HepG2 (cell line): Measurements from ENCODE around the gene OSBPL2. TPM values are rescaled to one million over a fixed set of nuclear protein-coding genes. Genes with fewer than 3 reads are reported as not detected.

Experiments
- ATAC-seq: fragments of 200-7000 bp; cut with Tn5 transposase; 3 replicates; pipeline ENCODE4 v1.9.1; 2020; ENCODE audit warnings: mild to moderate bottlenecking, moderate library complexity
- BruUV-seq: library from RNA; stranded (reverse); fragments of 400-500 nt; replicated peaks from 2 replicates; lab custom pipeline; 2021; lab: Mats Ljungman, UMichigan
- CTCF ChIA-PET: fragments of 300-600 bp; formaldehyde crosslinking; extraction: SDS; loops from one replicate; lab custom pipeline; 2021; ENCODE audit warnings: low total read pairs, inconsistent platforms, low intra/inter-chr PET ratio; lab: Yijun Ruan, JAX
- POLR2A ChIA-PET: fragments of 350-600 bp; sonication (Branson Sonifier 250); formaldehyde crosslinking; loops from one replicate; lab custom pipeline; 2020; ENCODE audit warnings: antibody characterized with exemption, inconsistent platforms; lab: Yijun Ruan, JAX
- DNase-seq: peaks from one replicate; pipeline ENCODE4 v3.0.0-alpha.2; 2015; ENCODE audit warnings: low spot score
- FAIRE-seq: peaks from 3 replicates; lab custom pipeline; 2011; peaks lifted over from hg19 to GRCh38; lab: Jason Lieb, UNC
- H2AFZ ChIP-seq: one replicate; pipeline ENCODE4 v1.6.1; 2011; ENCODE audit warnings: low read length, inconsistent platforms
- H3K27ac ChIP-seq: fragments of 300-600 bp; 3 replicates; pipeline ENCODE4 v1.8.0; 2011; ENCODE audit warnings: mixed run types, mild to moderate bottlenecking, mixed read lengths, low read length, inconsistent platforms; ENCODE audit not compliant: insufficient read depth; ENCODE audit errors: extremely low read length
- H3K27me3 ChIP-seq, 2 experiments: fragments of 200-600 bp in 1 of 2; 2 replicates in 1 of 2; 3 replicates in 1 of 2; pipeline versions ENCODE4 v1.6.0 to v1.8.0; 2011; ENCODE audit warnings: low read length in 2 of 2, mild to moderate bottlenecking in 2 of 2, moderate library complexity in 2 of 2, inconsistent platforms in 1 of 2; ENCODE audit not compliant: insufficient read depth in 2 of 2, control insufficient read depth in 1 of 2
- H3K36me3 ChIP-seq, 2 experiments: fragments of 200-600 bp in 1 of 2; replicated peaks in 1 of 2; 2 replicates in 1 of 2; 3 replicates in 1 of 2; pipeline versions ENCODE4 v1.5.1 to v1.8.0; 2011; ENCODE audit warnings: low read length in 2 of 2, inconsistent platforms in 1 of 2; ENCODE audit not compliant: insufficient read depth in 2 of 2, control insufficient read depth in 1 of 2
- H3K4me1 ChIP-seq: 2 replicates; pipeline ENCODE4 v1.5.1; 2012; ENCODE audit warnings: low read length, inconsistent platforms; ENCODE audit not compliant: insufficient read depth
- H3K4me2 ChIP-seq: 2 replicates; pipeline ENCODE4 v1.6.0; 2011; ENCODE audit warnings: low read depth, low read length, inconsistent platforms
- H3K4me3 ChIP-seq, 3 experiments: fragments of 200-600 bp in 1 of 3; sonication (generic), shearing (Covaris generic) in 1 of 3; replicated peaks in 1 of 3; 2 replicates each; pipeline ENCODE4 v1.5.1; 2011 to 2016; ENCODE audit warnings: low read length in 3 of 3, inconsistent platforms in 2 of 3, low read depth in 2 of 3, mild to moderate bottlenecking in 2 of 3, control low read depth in 1 of 3, mixed read lengths in 1 of 3; ENCODE audit not compliant: insufficient read depth in 1 of 3
- H3K79me2 ChIP-seq: one replicate; pipeline ENCODE4 v1.6.1; 2011; ENCODE audit warnings: low read length, inconsistent platforms; ENCODE audit not compliant: insufficient read depth
- H3K9ac ChIP-seq: 2 replicates; pipeline ENCODE4 v1.6.0; 2011; ENCODE audit warnings: mild to moderate bottlenecking, low read depth, low read length, inconsistent platforms; ENCODE audit not compliant: insufficient read depth
- H3K9me3 ChIP-seq: 2 replicates; pipeline ENCODE4 v1.5.1; 2012; ENCODE audit warnings: mild to moderate bottlenecking, low read length
- H4K20me1 ChIP-seq: 2 replicates; pipeline ENCODE4 v1.6.0; 2011; ENCODE audit warnings: inconsistent platforms, mild to moderate bottlenecking, low read length, moderate library complexity; ENCODE audit not compliant: insufficient read depth
- FOXJ3 ChIP-seq: sonication (generic); formaldehyde crosslinking; IDR thresholded peaks from 2 replicates; pipeline ENCODE4 v1.4.0; 2020; ENCODE audit warnings: missing genetic modification reagents, mild to moderate bottlenecking, borderline replicate concordance
- HNF4G ChIP-seq, 2 experiments: sonication (generic) in 1 of 2; formaldehyde crosslinking in 1 of 2; IDR thresholded peaks; 2 replicates each; pipeline versions ENCODE4 v1.4.0 to v1.6.1; 2011 to 2020; ENCODE audit warnings: borderline replicate concordance in 2 of 2, low read depth in 2 of 2, mild to moderate bottlenecking in 2 of 2, low read length in 1 of 2, missing genetic modification reagents in 1 of 2, moderate library complexity in 1 of 2
- JARID2 ChIP-seq: sonication (generic); formaldehyde crosslinking; IDR thresholded peaks from 2 replicates; pipeline ENCODE4 v1.8.1; 2023; ENCODE audit warnings: missing genetic modification reagents, inconsistent platforms; ENCODE audit not compliant: insufficient replicate concordance
- KDM6A ChIP-seq: IDR thresholded peaks from 2 replicates; pipeline ENCODE4 v1.6.1; 2016; ENCODE audit warnings: low read depth
- MED13 ChIP-seq: sonication (generic); formaldehyde crosslinking; IDR thresholded peaks from 2 replicates; pipeline ENCODE4 v1.5.0; 2020; ENCODE audit warnings: missing genetic modification reagents
- RFX5 ChIP-seq: IDR thresholded peaks from 2 replicates; pipeline ENCODE4 v1.6.1; 2011; ENCODE audit warnings: low read depth, low read length, improper control_type of control experiment
- SMAD3 ChIP-seq: sonication (generic); formaldehyde crosslinking; IDR thresholded peaks from 2 replicates; pipeline ENCODE4 v1.4.0; 2020; ENCODE audit warnings: missing genetic modification reagents
- TP53 ChIP-seq: sonication (generic); formaldehyde crosslinking; conservative IDR thresholded peaks from 2 replicates; pipeline ENCODE4 v1.4.0; 2020; ENCODE audit warnings: missing genetic modification reagents
- XRCC5 ChIP-seq: fragments of 200-400 bp; formaldehyde crosslinking; optimal IDR thresholded peaks from 2 replicates; pipeline ENCODE3; 2017; ENCODE audit warnings: mild to moderate bottlenecking, low read length
- ZBTB49 ChIP-seq: sonication (generic); formaldehyde crosslinking; IDR thresholded peaks from 2 replicates; pipeline ENCODE4 v1.4.0; 2020; ENCODE audit warnings: missing genetic modification reagents, borderline replicate concordance
- ZNF234 ChIP-seq: sonication (generic); formaldehyde crosslinking; conservative IDR thresholded peaks from 2 replicates; pipeline ENCODE4 v1.5.1; 2020; ENCODE audit warnings: mild to moderate bottlenecking, missing genetic modification reagents
- ZNF326 ChIP-seq: sonication (generic); formaldehyde crosslinking; IDR thresholded peaks from 2 replicates; pipeline ENCODE4 v1.4.0; 2020; ENCODE audit warnings: missing genetic modification reagents, borderline replicate concordance
- ZNF513 ChIP-seq: sonication (generic); formaldehyde crosslinking; conservative IDR thresholded peaks from 2 replicates; pipeline ENCODE4 v1.5.0; 2020; ENCODE audit warnings: missing genetic modification reagents
- ZNF577 ChIP-seq: sonication (generic); formaldehyde crosslinking; IDR thresholded peaks from 2 replicates; pipeline ENCODE4 v1.4.0; 2020; ENCODE audit warnings: mild to moderate bottlenecking, low read depth, missing genetic modification reagents, borderline replicate concordance
- ZNF839 ChIP-seq: sonication (generic); formaldehyde crosslinking; IDR thresholded peaks from 2 replicates; pipeline ENCODE4 v1.4.0; 2020; ENCODE audit warnings: missing genetic modification reagents, mild to moderate bottlenecking, borderline replicate concordance
- WGBS: methylation state at CpG from one replicate; pipeline ENCODE4 v1.1.6; 2017; ENCODE audit warnings: low lambda C conversion rate; 5-methylcytosine and 5-hydroxymethylcytosine counted together
- in situ Hi-C: cut with HindIII; loops from 2 replicates; pipeline ENCODE4 v1.10.0; 2017; ENCODE audit warnings: low pct_unique_long_range_greater_than_20kb; ENCODE audit not compliant: extremely low pct_ligation_motif_present
- intact Hi-C: fragments of 100-400 bp; cut with micrococcal nuclease; formaldehyde crosslinking; loops from one replicate; pipeline ENCODE4 v1.10.0; 2022; ENCODE audit not compliant: unreplicated experiment
- polyA plus RNA-seq, 8 experiments: library from polyadenylated mRNA; depleted of rRNA in 3 of 8; stranded (reverse) in 7 of 8; unstranded in 1 of 8; fragments of >200 nt; fragmentation: Illumina TruSeq in 4 of 8; extraction: Trizol in 4 of 8; gene quantifications; 2 replicates each; pipeline versions ENCODE4 v1.2.1 to v1.2.3, GENCODE V29; 2011 to 2016; ENCODE audit warnings: low read depth in 4 of 8, missing spikeins in 1 of 8, mixed read lengths in 1 of 8; ENCODE audit not compliant: insufficient read depth in 1 of 8
- total RNA-seq, 5 experiments: library from RNA; depleted of rRNA; stranded (reverse); fragments of >200 nt; fragmentation: Illumina TruSeq; extraction: Trizol; gene quantifications; 2 replicates each; pipeline ENCODE4 v1.2.3, GENCODE V29; 2016; ENCODE audit warnings: low read depth in 1 of 5
- TF ChIP-seq, protein P1 (sequence below): IDR thresholded peaks from 2 replicates; pipeline ENCODE4 v1.6.1; 2016; ENCODE audit warnings: control low read depth
- TF ChIP-seq, protein P2 (sequence below): sonication (generic); formaldehyde crosslinking; IDR thresholded peaks from 2 replicates; pipeline ENCODE4 v1.5.0; 2020; ENCODE audit warnings: mild to moderate bottlenecking, missing genetic modification reagents

OSBPL2 gene
- total and polyA plus RNA-seq, 2 of the 13 experiments (the other 11 are each of a cell fraction or from before 2014, with no cell fraction given), result 18.5 to 37.4 TPM

DNA sequence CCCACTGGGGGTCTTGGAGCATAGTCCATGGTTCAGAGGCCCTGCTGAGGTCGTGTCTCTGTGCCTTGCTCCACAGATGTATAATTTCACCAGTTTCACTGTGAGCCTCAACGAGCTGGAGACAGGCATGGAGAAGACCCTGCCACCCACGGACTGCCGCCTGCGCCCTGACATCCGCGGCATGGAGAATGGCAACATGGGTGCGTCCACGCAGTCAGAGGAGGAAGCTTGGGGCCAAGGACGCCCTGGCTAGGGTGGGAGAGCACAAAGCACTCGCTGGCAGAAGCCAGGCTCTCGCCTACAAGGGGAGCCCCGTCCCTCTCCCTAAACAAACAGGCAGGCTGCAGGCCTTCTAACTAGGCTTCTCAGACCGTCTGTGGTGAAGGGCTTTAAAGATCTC lies 50.8 kb downstream of the OSBPL2 start (continued):
- TF ChIP-seq HNF4G (IDR thresholded peaks at IDR 0.05; ENCODE audit: borderline replicate concordance, low read depth, low read length) (peak; percentile 25; the same call in 1 of the 2 replicates), HNF4G (CRISPR knock-in tag; IDR thresholded peaks at IDR 0.05; ENCODE audit: borderline replicate concordance, low read depth) (no peak)

DNA sequence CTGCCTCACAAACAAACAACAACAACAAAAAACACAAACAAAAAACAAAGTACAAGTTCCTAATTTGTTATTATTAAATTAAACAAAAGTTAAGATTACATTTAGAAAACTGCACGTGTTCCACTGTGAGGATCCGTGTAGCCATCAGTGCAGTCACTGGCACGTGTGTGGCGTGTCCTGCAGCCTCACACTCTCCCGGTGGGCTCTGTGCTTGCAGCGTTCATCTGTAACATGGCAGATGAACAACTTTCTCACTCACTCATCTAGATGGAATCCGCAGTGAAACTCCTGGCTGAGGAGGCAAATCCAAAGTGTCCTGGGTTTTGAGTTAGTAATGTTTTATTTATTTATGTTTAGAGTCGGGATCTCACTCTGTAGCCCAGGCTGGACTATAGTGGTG lies 51.6 kb downstream of the OSBPL2 start:
- H3K27ac ChIP-seq, result no peak overlapping the region
- no peak overlapping the region for H2AFZ ChIP-seq
- no peak for ATAC-seq
- no peak overlapping the region for H3K9ac ChIP-seq
- no peak for DNase-seq
- FAIRE-seq, result no peak
- no peaks in the 10 kb centered on the region for H3K9me3 ChIP-seq
- intact Hi-C loops (no loop called here), in situ Hi-C loops (no loop called here)
- H3K79me2 ChIP-seq, result no peaks in the 10 kb centered on the region
- no peaks in the 10 kb centered on the region for H3K4me1 ChIP-seq
- H3K4me3 ChIP-seq, result no peak overlapping the region
- ChIA-PET POLR2A (no interaction called here), CTCF (no interaction called here)
- H3K27me3 ChIP-seq, result no peaks in the 10 kb centered on the region
- peaks cover 40 to 65% of the 10 kb centered on the region in 2 experiments for H3K36me3 ChIP-seq
- WGBS, result 97% methylated on average over 8 of the region's 8 CpGs
- H4K20me1 ChIP-seq, result no peaks in the 10 kb centered on the region
- no TSS peak for BruUV-seq
- no peak overlapping the region for H3K4me2 ChIP-seq
- TF ChIP-seq MED13 (CRISPR knock-in tag) (no peak), TP53 (no peak), RFX5 (no peak), XRCC5 (no peak), KDM6A (CRISPR knock-in tag) (no peak), ZNF326 (CRISPR knock-in tag) (no peak), ZNF234 (no peak), ZNF513 (CRISPR knock-in tag) (no peak), SMAD3 (CRISPR knock-in tag) (no peak), ZNF577 (CRISPR knock-in tag) (no peak), JARID2 (CRISPR knock-in tag) (no peak), ZBTB49 (CRISPR knock-in tag) (no peak), ZNF839 (no peak), FOXJ3 (CRISPR knock-in tag) (no peak)
- TF ChIP-seq, protein P1, sequence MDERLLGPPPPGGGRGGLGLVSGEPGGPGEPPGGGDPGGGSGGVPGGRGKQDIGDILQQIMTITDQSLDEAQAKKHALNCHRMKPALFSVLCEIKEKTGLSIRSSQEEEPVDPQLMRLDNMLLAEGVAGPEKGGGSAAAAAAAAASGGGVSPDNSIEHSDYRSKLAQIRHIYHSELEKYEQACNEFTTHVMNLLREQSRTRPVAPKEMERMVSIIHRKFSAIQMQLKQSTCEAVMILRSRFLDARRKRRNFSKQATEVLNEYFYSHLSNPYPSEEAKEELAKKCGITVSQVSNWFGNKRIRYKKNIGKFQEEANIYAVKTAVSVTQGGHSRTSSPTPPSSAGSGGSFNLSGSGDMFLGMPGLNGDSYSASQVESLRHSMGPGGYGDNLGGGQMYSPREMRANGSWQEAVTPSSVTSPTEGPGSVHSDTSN (CRISPR knock-in tag), result no peak
- TF ChIP-seq, protein P2, sequence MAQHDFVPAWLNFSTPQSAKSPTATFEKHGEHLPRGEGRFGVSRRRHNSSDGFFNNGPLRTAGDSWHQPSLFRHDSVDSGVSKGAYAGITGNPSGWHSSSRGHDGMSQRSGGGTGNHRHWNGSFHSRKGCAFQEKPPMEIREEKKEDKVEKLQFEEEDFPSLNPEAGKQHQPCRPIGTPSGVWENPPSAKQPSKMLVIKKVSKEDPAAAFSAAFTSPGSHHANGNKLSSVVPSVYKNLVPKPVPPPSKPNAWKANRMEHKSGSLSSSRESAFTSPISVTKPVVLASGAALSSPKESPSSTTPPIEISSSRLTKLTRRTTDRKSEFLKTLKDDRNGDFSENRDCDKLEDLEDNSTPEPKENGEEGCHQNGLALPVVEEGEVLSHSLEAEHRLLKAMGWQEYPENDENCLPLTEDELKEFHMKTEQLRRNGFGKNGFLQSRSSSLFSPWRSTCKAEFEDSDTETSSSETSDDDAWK (CRISPR knock-in tag), result no peak
